ENCODE measurements around the gene ATAD1.

GRCh38 chr10:87799860-87800259 is 18.2 kb downstream of the ATAD1 start:
- TF ChIP-seq POLR2A (IDR thresholded peaks at IDR 0.05), result no peak
- TF ChIP-seq, protein P1, sequence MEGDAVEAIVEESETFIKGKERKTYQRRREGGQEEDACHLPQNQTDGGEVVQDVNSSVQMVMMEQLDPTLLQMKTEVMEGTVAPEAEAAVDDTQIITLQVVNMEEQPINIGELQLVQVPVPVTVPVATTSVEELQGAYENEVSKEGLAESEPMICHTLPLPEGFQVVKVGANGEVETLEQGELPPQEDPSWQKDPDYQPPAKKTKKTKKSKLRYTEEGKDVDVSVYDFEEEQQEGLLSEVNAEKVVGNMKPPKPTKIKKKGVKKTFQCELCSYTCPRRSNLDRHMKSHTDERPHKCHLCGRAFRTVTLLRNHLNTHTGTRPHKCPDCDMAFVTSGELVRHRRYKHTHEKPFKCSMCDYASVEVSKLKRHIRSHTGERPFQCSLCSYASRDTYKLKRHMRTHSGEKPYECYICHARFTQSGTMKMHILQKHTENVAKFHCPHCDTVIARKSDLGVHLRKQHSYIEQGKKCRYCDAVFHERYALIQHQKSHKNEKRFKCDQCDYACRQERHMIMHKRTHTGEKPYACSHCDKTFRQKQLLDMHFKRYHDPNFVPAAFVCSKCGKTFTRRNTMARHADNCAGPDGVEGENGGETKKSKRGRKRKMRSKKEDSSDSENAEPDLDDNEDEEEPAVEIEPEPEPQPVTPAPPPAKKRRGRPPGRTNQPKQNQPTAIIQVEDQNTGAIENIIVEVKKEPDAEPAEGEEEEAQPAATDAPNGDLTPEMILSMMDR (IDR thresholded peaks at IDR 0.05), result no peak

Data from Peyer's patch (tissue), 4 donors.